NCI-H82 treated with DMSO at 0.1 percent for 48 hours (cell line): ENCODE data around the gene BAZ2B.

Experiments used
- DNase-seq: peaks from one replicate; lab custom pipeline; 2025; ENCODE audit not compliant: unreplicated experiment; lab: John Stamatoyannopoulos, UW

BAZ2B gene

DNA sequence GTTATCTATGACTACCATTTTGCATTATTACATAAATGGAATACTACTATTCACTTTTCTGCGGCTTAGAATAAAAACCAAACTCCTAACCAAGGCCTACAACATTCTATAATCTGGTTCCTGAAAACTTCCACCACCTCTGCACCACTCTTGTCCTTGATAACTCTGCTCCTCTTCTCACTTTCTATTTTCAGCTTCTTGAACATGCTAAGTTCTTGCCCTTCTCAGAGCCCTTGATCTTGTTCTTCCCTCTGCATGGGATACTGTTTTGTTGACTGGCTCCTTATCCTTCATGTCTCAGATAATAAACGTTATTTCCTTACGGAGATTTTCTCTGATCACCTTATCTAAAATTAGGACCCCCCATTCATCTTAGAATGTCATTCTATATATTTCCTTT, 264.4 kb downstream of the BAZ2B start:
- no peak for DNase-seq

DNA sequence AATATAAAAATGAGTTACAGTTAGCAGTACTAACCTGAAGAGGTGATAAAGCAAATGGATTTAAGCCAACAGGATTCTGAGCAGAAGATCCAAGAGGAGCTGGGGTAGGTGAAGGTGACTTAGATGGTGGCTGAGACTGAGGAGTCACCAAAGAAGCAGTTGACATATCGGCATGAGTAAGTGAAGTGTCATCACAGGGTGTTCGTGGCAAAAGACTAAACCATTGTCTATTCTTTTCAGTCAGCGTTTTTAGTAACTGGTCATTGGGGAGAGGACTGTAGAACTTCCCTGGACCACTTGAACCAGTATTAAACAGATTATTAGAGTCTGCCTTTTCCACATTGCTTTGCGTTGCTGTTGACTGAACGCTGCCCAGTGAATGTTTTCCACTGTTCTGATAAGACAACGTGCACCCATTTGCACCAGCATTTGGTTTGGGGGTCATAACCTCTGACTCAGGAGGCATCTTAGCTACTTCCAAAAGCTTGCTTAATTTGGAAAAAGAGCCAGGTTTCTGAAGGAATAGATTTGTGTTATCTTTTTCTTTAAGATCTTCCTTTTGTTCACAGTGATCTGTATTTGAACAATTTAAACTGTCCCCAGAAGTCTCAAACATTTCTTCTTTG, 266.6 kb downstream of the BAZ2B start:
- no peak for DNase-seq

DNA sequence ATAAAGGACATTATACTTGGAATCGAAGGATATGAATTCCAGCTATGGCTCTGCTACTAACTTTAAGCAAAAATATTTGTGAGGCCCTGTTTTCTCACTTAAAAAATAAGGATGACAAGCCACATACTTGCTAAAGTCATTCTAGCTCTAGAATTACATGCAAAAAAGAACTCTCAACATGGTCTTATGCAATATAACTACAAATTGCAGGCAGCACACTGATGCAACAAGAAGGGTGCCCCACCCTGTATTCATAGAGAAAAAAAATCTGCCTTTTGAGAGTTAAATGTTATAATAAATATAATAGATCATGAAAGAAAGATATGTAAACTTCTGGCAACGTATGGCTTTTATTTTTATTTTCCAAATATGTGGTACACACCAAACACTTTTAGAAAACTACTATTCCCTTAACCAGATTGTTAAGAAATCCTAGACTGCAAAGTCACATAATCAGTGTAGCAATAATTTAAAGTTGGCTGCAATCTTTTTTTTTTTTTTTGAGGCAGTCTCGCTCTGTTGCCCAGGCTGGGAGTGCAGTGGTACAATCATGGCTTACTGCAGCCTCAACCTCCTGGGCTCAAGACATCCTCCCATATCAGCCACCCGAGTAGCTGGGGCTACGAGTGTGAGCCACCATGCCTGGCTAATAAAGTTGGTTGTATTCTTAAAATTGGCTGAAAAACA, 289.6 kb downstream of the BAZ2B start:
- no peak for DNase-seq

DNA sequence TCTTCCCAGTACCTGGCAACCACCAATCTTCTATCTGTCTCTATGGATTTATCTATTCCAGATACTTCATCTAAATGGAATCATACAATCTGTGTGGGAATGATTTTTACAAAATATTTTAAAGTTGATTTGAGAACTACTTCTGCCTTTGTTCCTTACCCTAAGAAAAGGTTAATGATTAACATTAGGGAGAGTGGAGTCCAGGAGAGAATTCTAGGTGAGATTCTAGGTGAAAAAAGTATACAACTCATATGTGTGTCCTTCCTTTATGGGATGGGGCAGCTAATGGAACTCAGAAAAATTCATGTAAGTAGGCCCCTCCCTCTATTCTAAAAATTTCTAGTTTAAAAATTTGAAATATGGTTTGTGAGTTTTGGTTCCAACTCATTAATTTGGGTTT, 293.9 kb downstream of the BAZ2B start:
- DNase-seq = no peak

DNA sequence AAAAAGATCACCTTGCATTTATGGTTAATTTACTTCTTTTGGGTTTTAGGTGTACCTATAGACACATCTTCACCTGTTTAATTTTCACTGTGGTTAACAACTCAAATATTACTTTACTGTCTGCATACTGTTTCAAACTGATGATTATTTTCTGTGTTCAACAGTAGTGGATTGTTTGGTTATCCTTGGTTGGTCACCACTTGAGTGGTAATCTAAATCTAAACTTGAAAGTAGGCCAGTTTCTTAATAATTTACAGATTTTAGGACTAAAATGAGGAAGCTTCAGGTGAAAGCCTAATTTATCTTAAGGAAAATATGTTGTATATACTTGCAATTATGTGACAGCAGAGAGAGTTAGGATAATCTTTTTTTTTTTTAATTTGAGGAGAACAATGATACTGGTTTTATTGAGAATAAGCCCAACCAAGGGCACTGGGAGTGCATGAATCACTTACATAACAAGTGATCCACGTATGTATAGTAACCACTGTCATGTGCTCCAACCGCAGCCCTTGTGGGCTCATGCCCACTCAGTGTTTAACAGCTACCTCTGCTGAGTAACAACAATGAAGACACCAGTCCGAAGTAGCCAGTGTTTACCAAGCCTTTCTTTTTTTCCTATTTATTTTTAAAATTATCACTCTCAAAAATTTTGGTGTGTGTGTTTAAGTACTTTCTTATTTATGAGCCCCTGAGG, 298.8 kb downstream of the BAZ2B start:
- no peak for DNase-seq

DNA sequence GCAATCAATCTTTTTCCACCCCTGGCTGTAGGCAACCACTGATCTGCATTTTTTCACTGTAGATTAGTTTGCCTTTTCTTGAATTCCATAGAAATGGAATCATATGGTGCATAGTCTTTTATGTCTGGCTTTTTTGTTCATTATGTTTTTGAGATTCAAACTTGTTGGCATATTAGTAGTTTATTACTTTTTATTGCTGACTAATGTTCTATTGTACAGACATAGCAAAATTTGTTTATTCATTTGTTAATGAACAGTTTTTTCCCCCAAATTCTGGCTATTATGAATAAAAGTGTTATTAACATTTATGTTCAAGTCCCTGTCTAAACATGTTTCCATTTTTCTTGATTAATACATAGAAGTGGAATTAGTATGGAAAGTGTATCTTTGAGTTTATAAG, 308.4 kb downstream of the BAZ2B start:
- no peak for DNase-seq

DNA sequence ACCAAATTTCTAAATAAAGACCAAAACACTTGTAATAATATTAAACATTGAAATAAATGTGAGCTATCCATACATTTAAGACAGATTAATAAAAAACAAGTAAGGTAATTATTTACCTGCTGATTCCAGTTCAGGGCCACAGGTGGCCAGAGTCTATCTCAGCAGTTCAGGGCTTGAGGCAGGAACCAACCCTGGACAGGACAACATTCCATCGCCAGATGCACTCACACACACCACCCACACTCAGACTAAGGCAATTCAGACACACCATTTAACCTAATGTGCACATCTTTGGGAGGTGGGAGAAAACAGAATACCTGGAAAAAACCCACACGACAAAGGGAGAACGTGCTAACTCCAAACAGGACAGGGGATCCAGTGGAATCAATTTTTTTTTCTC, 315.8 kb downstream of the BAZ2B start:
- DNase-seq = no peak

DNA sequence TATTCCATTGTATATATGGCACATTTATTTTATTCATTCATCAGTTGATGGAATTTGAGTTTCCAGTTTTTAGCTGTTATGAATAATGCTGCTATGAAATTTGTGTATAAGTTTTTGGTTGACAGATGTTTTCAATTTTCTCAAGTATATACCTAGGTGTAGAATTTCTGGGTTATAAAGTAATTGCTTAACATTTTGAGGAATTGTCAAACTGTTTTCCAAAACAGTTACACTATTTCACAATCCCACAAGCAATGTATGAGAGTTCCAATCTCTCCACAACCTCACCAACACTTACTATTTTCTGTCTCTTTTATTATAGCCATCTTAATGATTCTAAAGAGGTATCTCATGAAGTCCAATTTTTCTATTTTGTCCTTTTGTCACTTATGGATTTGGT, 317.4 kb downstream of the BAZ2B start:
- no peak for DNase-seq

DNA sequence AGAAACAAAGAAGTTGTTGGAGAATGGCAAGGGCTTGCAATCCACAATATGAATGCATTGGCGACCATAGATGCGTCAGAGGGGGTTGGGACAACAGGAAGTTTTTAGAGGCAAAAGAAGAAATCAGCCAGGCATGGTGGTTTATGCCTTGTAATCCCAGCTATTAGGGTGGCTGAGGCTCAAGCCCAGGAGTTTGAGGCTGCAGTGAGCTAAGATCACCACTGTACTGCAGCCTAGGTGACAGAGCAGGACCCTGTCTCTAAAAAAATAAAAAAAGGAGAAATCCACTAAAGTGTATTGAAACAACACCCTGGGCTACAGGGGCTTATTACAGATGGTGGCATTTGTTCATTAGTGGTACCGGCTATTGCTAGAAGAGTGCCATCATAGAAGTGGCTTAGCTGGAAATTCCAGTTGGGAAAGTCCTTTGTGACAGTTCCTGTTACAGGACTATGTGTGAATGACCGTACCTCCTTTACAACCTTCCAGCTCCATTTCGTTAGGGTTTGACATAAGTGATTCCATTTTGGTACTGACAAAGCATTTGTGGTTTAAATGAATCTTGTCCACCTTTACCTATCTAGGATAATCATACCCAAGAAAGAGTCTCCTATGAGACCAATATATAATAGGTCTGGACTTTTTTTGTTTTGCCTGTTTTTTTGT, 319.2 kb downstream of the BAZ2B start:
- DNase-seq = no peak

DNA sequence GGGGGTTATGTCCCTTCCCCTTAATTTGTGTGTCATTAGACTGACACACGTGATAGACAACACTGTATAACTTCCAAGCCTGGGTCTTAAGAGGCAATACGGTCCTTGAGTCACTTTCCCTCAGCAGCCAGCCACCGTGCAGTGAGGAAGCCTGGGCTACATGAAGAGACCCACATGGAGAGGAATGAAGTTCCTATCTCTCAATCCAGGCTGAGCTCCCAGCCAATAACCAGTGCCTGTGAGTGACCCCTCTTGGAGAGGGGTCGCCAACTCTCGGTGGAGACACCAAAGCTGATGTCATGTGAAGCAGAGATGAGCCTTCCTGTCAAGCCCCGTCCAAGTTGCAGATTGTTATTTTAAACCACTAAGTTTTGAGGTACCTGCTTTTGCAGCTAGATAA, 324.2 kb downstream of the BAZ2B start:
- DNase-seq = no peak

DNA sequence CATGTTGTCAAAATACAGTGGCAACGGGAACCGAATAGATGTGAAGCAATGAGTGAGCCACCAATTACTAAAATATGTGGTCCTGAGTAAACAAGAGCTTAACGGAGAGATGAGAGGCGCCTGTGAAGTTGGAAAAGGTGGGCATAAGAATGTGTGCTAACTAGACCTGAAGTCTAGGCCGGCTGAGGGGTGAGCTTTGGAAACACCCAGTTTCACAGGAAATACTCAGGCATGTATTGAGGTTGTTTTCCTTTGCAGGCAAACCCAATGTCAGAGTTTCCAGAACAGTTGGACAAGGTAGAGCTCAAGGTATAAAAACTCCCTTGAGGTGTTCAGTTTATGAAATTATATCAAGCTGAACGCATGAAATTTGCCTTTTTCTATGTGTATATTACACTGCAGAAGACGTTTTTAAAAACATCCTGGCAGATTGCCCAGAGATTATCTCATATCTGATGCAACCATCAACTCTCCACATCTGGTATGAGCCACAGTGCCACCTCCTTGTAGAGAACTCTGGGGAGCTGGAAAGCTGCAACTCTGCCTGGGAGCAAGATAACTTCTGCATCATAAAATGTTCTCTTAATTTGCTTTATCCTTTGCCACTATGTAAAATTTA, 325.9 kb downstream of the BAZ2B start:
- DNase-seq = peak; percentile 21

DNA sequence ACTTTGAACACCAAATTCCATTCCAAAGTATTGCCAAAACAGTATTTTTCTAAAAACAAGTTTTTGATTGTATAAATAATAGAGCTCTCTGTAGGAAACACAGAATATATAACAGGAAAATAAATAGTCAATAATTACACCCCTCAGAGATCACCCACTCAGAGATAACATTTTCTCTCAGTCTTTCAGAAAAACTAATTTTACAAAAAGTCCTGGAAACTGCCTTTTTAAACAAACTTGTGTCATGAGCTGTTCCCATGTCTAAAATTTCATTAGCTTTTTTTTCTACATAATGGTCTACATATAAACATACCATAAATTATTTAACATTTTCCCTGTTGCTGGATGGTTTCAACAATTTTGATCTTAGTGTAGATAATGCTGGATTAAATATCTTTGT, 328.6 kb downstream of the BAZ2B start:
- DNase-seq = no peak

DNA sequence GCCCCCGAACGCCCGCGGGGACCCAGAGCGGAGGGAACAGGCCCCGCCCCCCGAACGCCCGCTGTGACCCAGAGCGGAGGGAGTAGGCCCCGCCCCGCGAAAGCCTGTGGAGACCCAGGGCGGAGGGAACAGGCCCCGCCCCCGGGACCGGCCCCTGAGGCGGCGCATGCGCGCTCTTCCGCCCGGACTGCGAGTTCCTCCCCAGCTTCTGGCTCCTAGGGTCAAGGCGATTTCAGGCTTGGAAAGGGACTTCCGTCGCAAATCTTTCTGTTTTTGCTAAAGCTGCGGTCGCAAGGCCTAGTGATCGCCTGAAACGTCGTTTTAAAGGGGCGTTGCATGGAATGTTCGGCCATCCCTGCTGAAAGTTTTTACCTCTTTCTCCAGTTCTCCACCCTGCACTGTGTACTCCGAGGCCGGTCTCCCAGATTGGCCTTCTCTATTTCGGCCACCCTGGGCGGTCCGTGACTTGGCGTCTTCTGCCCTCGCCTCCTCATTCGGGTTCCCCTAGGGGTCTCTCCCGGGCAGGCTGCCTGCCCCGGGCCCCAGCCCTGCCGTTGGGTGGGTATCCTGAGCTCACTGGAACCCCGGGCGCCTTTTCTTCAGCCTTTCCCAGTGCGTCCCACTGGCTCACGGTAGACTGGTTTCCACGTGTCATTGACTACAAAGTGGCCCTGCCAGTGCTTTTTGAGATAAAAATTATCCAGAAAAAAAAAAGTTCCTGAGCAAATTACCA, 329.5 kb downstream of the BAZ2B start:
- peak; percentile 91 for DNase-seq

DNA sequence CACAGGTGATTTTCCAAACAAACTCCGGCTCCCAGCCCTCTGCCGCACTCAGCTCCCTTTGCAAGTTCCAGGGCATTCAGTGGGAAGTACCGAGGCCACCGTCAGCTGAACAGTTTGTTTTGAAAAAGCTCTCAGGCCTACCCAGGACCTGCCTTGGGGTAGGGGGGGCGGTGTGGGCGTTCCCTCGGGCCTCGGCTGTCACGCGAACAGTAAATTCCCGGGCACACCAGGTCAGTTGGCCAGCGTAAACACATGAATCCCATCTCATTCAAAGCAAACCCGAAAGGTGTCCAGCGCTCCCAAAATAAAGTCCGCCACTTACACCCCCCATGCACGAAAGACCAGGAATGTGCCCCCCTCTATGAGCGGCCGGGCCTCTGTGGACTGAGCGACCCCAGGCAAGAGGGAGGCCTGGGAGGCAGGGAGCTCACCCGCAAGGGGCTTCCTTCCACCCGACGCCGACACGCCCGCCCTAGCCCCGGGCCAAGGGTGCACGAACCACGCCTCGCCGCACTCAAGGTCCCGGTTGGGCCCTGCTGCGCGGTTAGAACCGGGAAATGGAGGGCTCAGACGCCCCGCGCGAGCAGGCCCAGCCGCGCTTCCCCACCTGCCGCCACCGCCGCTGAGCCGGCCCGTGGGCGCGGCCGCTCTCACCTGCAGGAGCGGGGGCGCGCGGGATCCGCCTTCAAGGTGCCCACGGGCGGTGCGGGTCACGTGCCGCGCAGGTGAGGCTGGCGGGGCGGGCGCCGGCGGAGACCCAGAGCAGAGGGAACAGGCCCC, 330.2 kb downstream of the BAZ2B start, which contains the start of gene WDSUB1:
Gene WDSUB1, minus strand, starts transcription at position 775 of the 780 bp plus-strand sequence. CDS start 3,634 bp downstream, outside the sequence.
- DNase-seq = peak; percentile 37

DNA sequence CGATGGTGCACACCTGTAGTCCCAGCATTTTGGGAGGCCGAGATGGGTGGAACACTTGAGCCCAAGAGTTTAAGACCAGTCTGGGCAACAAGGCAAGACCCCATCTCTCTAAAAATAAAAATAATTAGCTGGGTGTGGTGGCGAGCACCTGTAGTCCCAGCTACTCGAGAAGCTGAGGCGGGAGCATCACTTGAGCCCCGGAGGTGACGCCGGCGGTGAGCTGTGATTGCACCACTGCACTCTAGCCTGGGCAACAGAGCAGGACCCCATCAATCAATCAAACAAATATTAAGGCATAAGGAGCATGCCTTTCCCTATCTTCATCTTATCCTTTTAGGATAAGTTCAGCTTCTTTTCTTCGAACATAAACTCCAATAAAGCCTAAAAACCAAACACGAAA, 330.9 kb downstream of the BAZ2B start:
- DNase-seq = no peak

DNA sequence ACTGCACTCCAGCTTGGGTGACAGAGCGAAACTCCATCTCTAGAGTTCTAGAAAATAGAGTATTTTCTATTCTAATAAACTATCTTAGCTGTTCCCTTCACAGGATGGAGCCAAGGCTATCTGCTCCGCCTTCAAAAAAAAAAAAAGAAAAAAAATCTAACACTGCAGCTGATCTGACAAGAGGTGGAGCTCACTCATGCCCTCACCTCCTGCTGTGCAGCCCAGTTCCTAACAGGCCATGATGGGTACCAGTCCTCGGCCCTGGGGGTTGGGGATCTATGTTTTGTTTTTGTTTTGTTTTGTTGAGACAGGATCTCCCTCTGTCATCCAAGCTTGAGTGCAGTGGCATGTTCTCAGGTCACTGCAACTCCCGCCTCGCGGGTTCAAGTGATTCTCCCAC, 332.8 kb downstream of the BAZ2B start:
- no peak for DNase-seq

DNA sequence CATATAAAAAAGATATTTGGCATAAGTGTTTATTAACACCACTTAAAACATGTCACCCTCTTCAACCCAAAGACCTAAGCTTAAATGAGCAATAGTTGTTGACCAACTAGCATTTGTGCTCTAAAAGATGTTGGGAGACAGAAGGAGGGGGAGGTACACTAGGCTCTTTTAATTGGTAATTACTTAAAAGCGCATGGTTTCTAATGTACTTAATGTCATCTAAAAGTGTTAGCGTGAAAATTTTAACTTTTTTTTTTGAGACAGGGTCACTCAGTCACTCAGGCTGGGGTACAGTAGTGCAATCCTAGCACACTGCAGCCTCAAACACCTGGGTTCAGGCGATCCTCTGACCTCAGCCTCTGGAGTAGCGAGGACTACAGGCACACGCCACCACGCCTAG, 335.3 kb downstream of the BAZ2B start:
- no peak for DNase-seq

DNA sequence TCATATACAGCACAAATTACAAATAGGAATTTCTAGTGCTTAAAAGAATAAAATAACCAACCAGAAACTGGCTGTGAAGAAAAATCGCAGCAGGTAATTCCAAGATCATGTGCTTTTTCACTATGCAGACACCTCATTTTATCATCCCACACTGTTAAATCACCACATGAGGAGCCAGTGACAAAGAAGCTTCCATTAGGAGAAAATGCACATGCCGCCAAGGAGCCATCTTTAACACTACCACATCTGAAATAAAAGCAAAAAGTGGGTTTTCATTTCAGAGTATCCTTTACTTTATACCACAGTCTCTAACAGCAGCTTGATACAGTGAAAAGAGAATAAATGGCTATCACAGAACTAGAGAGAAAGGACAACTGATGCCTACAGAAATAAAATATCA, 336.6 kb downstream of the BAZ2B start:
- DNase-seq = no peak

DNA sequence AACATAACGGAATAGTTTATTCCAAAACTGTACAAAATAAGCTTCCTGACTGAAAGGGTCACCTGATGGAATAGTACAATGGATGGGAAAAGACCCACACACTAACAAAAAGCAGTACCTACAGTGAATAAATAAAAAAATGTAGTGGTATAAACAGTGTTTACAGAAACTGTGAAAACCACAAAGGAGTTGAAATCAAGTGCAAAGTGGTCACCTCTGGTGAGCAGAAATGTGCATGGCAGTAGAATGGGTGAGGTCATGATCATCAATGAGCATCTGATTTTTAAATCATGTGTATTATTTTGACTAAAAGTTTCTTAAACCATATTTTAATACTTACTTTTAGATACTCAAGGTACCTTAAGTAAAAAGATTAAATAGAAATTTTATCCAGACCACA, 341.2 kb downstream of the BAZ2B start:
- no peak for DNase-seq

DNA sequence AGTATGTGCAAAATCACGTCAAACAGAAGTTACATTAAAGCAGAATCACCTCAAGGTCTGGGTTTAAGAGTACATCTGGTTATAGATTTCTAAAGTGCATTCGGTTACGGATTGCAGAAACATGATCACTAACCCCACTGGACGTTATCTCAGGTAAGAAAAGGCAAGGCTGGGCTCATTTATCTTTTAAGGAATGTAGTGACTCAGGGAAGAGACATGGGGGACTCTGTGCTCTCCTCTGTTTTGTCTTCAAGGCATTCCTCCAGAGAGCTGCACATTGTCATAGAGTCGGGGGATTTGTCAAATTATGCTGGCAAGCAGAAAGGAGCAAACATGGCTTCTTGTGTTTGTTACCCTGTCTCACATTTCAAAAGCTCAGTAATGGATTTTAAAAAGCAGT, 344.2 kb downstream of the BAZ2B start:
- no peak for DNase-seq
